ENCODE measurements around the gene CACNA1E.

Gene CACNA1E

GRCh38 chr1:181685211-181685610 lies 201.9 kb downstream of the CACNA1E start:
- DNase-seq (ENCODE audit: low read depth in 2 of 2): no peak

GRCh38 chr1:181701891-181702290 lies 218.6 kb downstream of the CACNA1E start:
- no peak for DNase-seq (ENCODE audit: low read depth in 2 of 2)

- DNase-seq (ENCODE audit: low read depth in 2 of 2): no peak
These were observed 221.2 kb downstream of the CACNA1E start for GRCh38 chr1:181704546-181704945.

GRCh38 chr1:181711820-181712219 lies 228.5 kb downstream of the CACNA1E start:
- DNase-seq (ENCODE audit: low read depth in 2 of 2): no peak

GRCh38 chr1:181712711-181713110 lies 229.4 kb downstream of the CACNA1E start:
- no peak for DNase-seq (ENCODE audit: low read depth in 2 of 2)

GRCh38 chr1:181714428-181714827 lies 231.1 kb downstream of the CACNA1E start:
- DNase-seq (ENCODE audit: low read depth in 2 of 2): no peak

GRCh38 chr1:181718034-181718433 lies 234.7 kb downstream of the CACNA1E start:
- no peak for DNase-seq (ENCODE audit: low read depth in 2 of 2)

GRCh38 chr1:181726320-181727012 lies 243.1 kb downstream of the CACNA1E start:
- no peak for DNase-seq (ENCODE audit: low read depth in 2 of 2)

- DNase-seq (ENCODE audit: low read depth in 2 of 2): no peak
These were observed 247.3 kb downstream of the CACNA1E start for GRCh38 chr1:181730606-181731005.

GRCh38 chr1:181732218-181732990 lies 249.1 kb downstream of the CACNA1E start:
- no peak for DNase-seq (ENCODE audit: low read depth in 2 of 2)

GRCh38 chr1:181733486-181733885 lies 250.2 kb downstream of the CACNA1E start:
- DNase-seq (ENCODE audit: low read depth in 2 of 2): no peak

- no peak for DNase-seq (ENCODE audit: low read depth in 2 of 2)
These were observed 253.7 kb downstream of the CACNA1E start for GRCh38 chr1:181737056-181737455.

GRCh38 chr1:181739214-181739613 lies 255.9 kb downstream of the CACNA1E start:
- DNase-seq (ENCODE audit: low read depth in 2 of 2): no peak

GRCh38 chr1:181742426-181742825 lies 259.1 kb downstream of the CACNA1E start:
- no peak for DNase-seq (ENCODE audit: low read depth in 2 of 2)

GRCh38 chr1:181743878-181744312 lies 260.6 kb downstream of the CACNA1E start:
- no peak for DNase-seq (ENCODE audit: low read depth in 2 of 2)

- DNase-seq (ENCODE audit: low read depth in 2 of 2): no peak
These were observed 262.9 kb downstream of the CACNA1E start for GRCh38 chr1:181746224-181746623.

- DNase-seq (ENCODE audit: low read depth in 2 of 2): no peak
These were observed 264.7 kb downstream of the CACNA1E start for GRCh38 chr1:181748013-181748412.

GRCh38 chr1:181754103-181754502 lies 270.8 kb downstream of the CACNA1E start:
- no peak for DNase-seq (ENCODE audit: low read depth in 2 of 2)

- no peak for DNase-seq (ENCODE audit: low read depth in 2 of 2)
These were observed 276.2 kb downstream of the CACNA1E start for GRCh38 chr1:181759481-181759880.

- DNase-seq (ENCODE audit: low read depth in 2 of 2): no peak
These were observed 280.4 kb downstream of the CACNA1E start for GRCh38 chr1:181763736-181764135.

- DNase-seq (ENCODE audit: low read depth in 2 of 2): no peak
These were observed 282.2 kb downstream of the CACNA1E start for GRCh38 chr1:181765451-181766026.

- no peak for DNase-seq (ENCODE audit: low read depth in 2 of 2)
These were observed 283.8 kb downstream of the CACNA1E start for GRCh38 chr1:181767001-181767708.
